Hepatocyte (in vitro differentiated cells): Measurements from ENCODE around the gene MTHFR. TPM values are rescaled to one million over a fixed set of nuclear protein-coding genes. Genes with fewer than 3 reads are reported as not detected.

ENCODE experiments used
- DNase-seq: peaks from one replicate; pipeline ENCODE4 v3.0.0-alpha.2; 2016; ENCODE audit warnings: low spot score
- H2AFZ ChIP-seq: fragments of 200-600 bp; sonication (generic); 2 replicates; pipeline ENCODE4 v1.6.0; 2016; ENCODE audit warnings: antibody characterized with exemption, mild to moderate bottlenecking
- H3K27ac ChIP-seq: fragments of 200-600 bp; sonication (generic); 2 replicates; pipeline ENCODE4 v1.5.1; 2016; ENCODE audit warnings: mild to moderate bottlenecking
- H3K27me3 ChIP-seq: fragments of 200-600 bp; sonication (generic); 2 replicates; pipeline ENCODE4 v1.6.1; 2016
- H3K36me3 ChIP-seq: fragments of 200-600 bp; sonication (generic); replicated peaks from 2 replicates; pipeline ENCODE4 v1.5.1; 2016; ENCODE audit warnings: low read depth; ENCODE audit not compliant: insufficient read depth
- H3K4me1 ChIP-seq: fragments of 200-600 bp; sonication (generic); 2 replicates; pipeline ENCODE4 v1.5.1; 2016; ENCODE audit warnings: mild to moderate bottlenecking, moderate library complexity; ENCODE audit not compliant: insufficient read depth
- H3K4me2 ChIP-seq: fragments of 200-600 bp; sonication (generic); 2 replicates; pipeline ENCODE4 v1.6.0; 2016
- H3K4me3 ChIP-seq: fragments of 200-600 bp; sonication (generic); 2 replicates; pipeline ENCODE4 v1.5.1; 2016; ENCODE audit warnings: mild to moderate bottlenecking
- H3K79me2 ChIP-seq: fragments of 200-600 bp; sonication (generic); 2 replicates; pipeline ENCODE4 v1.6.0; 2017; ENCODE audit warnings: mild to moderate bottlenecking
- H3K9me2 ChIP-seq: fragments of 200-600 bp; sonication (generic); replicated peaks from 2 replicates; pipeline ENCODE4 v1.6.0; 2017; ENCODE audit warnings: mild to moderate bottlenecking; ENCODE audit not compliant: insufficient read depth
- H3K9me3 ChIP-seq: fragments of 200-600 bp; sonication (generic); 2 replicates; pipeline ENCODE4 v1.5.1; 2016; ENCODE audit warnings: low read depth, mild to moderate bottlenecking
- H4K20me1 ChIP-seq: fragments of 200-600 bp; sonication (generic); 2 replicates; pipeline ENCODE4 v1.6.0; 2016; ENCODE audit warnings: mild to moderate bottlenecking; ENCODE audit not compliant: insufficient read depth, poor library complexity, severe bottlenecking
- CTCF ChIP-seq: fragments of 200-600 bp; sonication (generic); IDR thresholded peaks from 2 replicates; pipeline ENCODE4 v1.5.1; 2016; ENCODE audit warnings: antibody characterized with exemption, mild to moderate bottlenecking; ENCODE audit not compliant: poor library complexity
- EZH2 ChIP-seq: fragments of 200-600 bp; sonication (generic); IDR thresholded peaks from 2 replicates; pipeline ENCODE4 v1.6.1; 2016; ENCODE audit warnings: antibody characterized with exemption, mild to moderate bottlenecking, borderline replicate concordance
- EZH2phosphoT487 ChIP-seq: fragments of 200-600 bp; sonication (generic); IDR thresholded peaks from one replicate; pipeline ENCODE4 v1.6.1; 2018; ENCODE audit warnings: antibody characterized with exemption, mild to moderate bottlenecking, low read depth, moderate library complexity; ENCODE audit not compliant: unreplicated experiment, severe bottlenecking
- WGBS: methylation state at CpG from one replicate; pipeline ENCODE4 v1.1.6; 2016; ENCODE audit warnings: low lambda C conversion rate; ENCODE audit errors: missing lambda C conversion rate; 5-methylcytosine and 5-hydroxymethylcytosine counted together
- polyA plus RNA-seq: library from polyadenylated mRNA; unstranded; fragments of >200 nt; fragmentation: Nextera tagmentation; extraction: Ambion mirVana; gene quantifications from 2 replicates; pipeline ENCODE4 v1.2.1, GENCODE V29; 2016
- total RNA-seq: library from RNA; depleted of rRNA; stranded (reverse); fragments of >200 nt; gene quantifications from 2 replicates; pipeline ENCODE4 v1.2.3, GENCODE V29; 2014

Gene MTHFR
- total and polyA plus RNA-seq, 2 experiments from 2014 or later: 17.6 to 31.0 TPM

GRCh38 chr1:11822091-11822490 is 16.3 kb upstream of the MTHFR start:
- Histone ChIP-seq H3K9me3 (no peaks in the 10 kb centered on the region), H3K27ac (peak overlapping the region; percentile 39), H2AFZ (no peak overlapping the region), H3K9me2 (no peaks in the 10 kb centered on the region), H3K4me1 (peaks cover 10% of the 10 kb centered on the region), H4K20me1 (peaks cover 3% of the 10 kb centered on the region), H3K4me2 (no peak overlapping the region), H3K79me2 (no peaks in the 10 kb centered on the region), H3K4me3 (no peak overlapping the region), H3K27me3 (no peaks in the 10 kb centered on the region), H3K36me3 (no peaks in the 10 kb centered on the region)
- no peak for DNase-seq
- no peak for TF ChIP-seq EZH2
- TF ChIP-seq EZH2phosphoT487: no peak
- TF ChIP-seq CTCF: no peak
- WGBS: 95% methylated on average over 3 of the region's 3 CpGs

GRCh38 chr1:11817192-11817591 is 11.4 kb upstream of the MTHFR start:
- H3K79me2 ChIP-seq: peaks cover 25% of the 10 kb centered on the region
- H3K27ac ChIP-seq: no peak overlapping the region
- no peak overlapping the region for H2AFZ ChIP-seq
- H3K27me3 ChIP-seq: no peaks in the 10 kb centered on the region
- no peak for DNase-seq
- 94% methylated on average over 12 of the region's 12 CpGs for WGBS
- no peaks in the 10 kb centered on the region for H3K36me3 ChIP-seq
- no peak overlapping the region for H3K4me2 ChIP-seq
- no peak overlapping the region for H3K4me3 ChIP-seq
- no peaks in the 10 kb centered on the region for H3K9me3 ChIP-seq
- TF ChIP-seq CTCF: no peak
- TF ChIP-seq EZH2: no peak
- TF ChIP-seq EZH2phosphoT487: no peak
- peaks cover 28% of the 10 kb centered on the region for H4K20me1 ChIP-seq
- H3K4me1 ChIP-seq: peaks cover 10% of the 10 kb centered on the region
- H3K9me2 ChIP-seq: no peaks in the 10 kb centered on the region

- H3K4me2 ChIP-seq: no peak overlapping the region
- H3K9me2 ChIP-seq: no peaks in the 10 kb centered on the region
- H3K9me3 ChIP-seq: no peaks in the 10 kb centered on the region
- no peak for TF ChIP-seq CTCF
- no peak for TF ChIP-seq EZH2
- no peak for TF ChIP-seq EZH2phosphoT487
- no peak for DNase-seq
- H3K79me2 ChIP-seq: peaks cover 65% of the 10 kb centered on the region
- H3K27me3 ChIP-seq: no peaks in the 10 kb centered on the region
- no peaks in the 10 kb centered on the region for H3K36me3 ChIP-seq
- no peak overlapping the region for H2AFZ ChIP-seq
- 96% methylated on average over 5 of the region's 5 CpGs for WGBS
- no peak overlapping the region for H3K27ac ChIP-seq
- no peak overlapping the region for H3K4me3 ChIP-seq
- H3K4me1 ChIP-seq: no peaks in the 10 kb centered on the region
- peaks cover 47% of the 10 kb centered on the region for H4K20me1 ChIP-seq
Observed at GRCh38 chr1:11813021-11813420, 7.3 kb upstream of the MTHFR start.

GRCh38 chr1:11807133-11807532 is 1.4 kb upstream of the MTHFR start:
- no peaks in the 10 kb centered on the region for H3K36me3 ChIP-seq
- H3K27ac ChIP-seq: peak overlapping the region; percentile 90
- H3K9me2 ChIP-seq: no peaks in the 10 kb centered on the region
- no peak overlapping the region for H2AFZ ChIP-seq
- WGBS: 46% methylated on average over 2 of the region's 2 CpGs
- peak overlapping the region; percentile 74 for H3K4me2 ChIP-seq
- TF ChIP-seq EZH2: no peak
- no peak for TF ChIP-seq CTCF
- no peak for TF ChIP-seq EZH2phosphoT487
- no peaks in the 10 kb centered on the region for H3K27me3 ChIP-seq
- peaks cover 66% of the 10 kb centered on the region for H3K79me2 ChIP-seq
- peaks cover 25% of the 10 kb centered on the region for H3K4me1 ChIP-seq
- no peak for DNase-seq
- peak overlapping the region; percentile 33 for H3K4me3 ChIP-seq
- no peaks in the 10 kb centered on the region for H3K9me3 ChIP-seq
- peaks cover 30% of the 10 kb centered on the region for H4K20me1 ChIP-seq
